MM.1S (cell line): Measurements from ENCODE around the gene RANBP10.

Experiments used
- DNase-seq: peaks from one replicate; pipeline ENCODE4 v3.0.0-alpha.2; 2015
- H2AFZ ChIP-seq: fragments of 300-600 bp; sonication (generic); 2 replicates; pipeline ENCODE4 v1.6.0; 2016; ENCODE audit warnings: antibody characterized with exemption, low read length
- H3F3A ChIP-seq: fragments of 300-600 bp; sonication (generic); 2 replicates; pipeline ENCODE4 v1.6.1; 2016; ENCODE audit warnings: mild to moderate bottlenecking, antibody characterized with exemption, low read length, moderate library complexity, mixed read lengths; ENCODE audit not compliant: insufficient read depth
- H3K27ac ChIP-seq: fragments of 300-600 bp; sonication (generic); 2 replicates; pipeline ENCODE4 v1.5.1; 2016; ENCODE audit warnings: mild to moderate bottlenecking, low read length
- H3K27me3 ChIP-seq: fragments of 300-600 bp; sonication (generic); replicated peaks from 2 replicates; pipeline ENCODE4 v1.6.0; 2016; ENCODE audit warnings: low read length; ENCODE audit not compliant: insufficient read depth
- H3K36me3 ChIP-seq: fragments of 300-600 bp; sonication (generic); replicated peaks from 2 replicates; pipeline ENCODE4 v1.6.1; 2016; ENCODE audit warnings: mild to moderate bottlenecking, low read length, mixed read lengths; ENCODE audit not compliant: insufficient read depth
- H3K4me1 ChIP-seq: fragments of 300-600 bp; sonication (generic); 2 replicates; pipeline ENCODE4 v1.6.1; 2016; ENCODE audit warnings: low read length, mixed read lengths
- H3K4me2 ChIP-seq: fragments of 300-600 bp; sonication (generic); 2 replicates; pipeline ENCODE4 v1.6.0; 2016; ENCODE audit warnings: low read depth, low read length
- H3K4me3 ChIP-seq: fragments of 300-600 bp; sonication (generic); 2 replicates; pipeline ENCODE4 v1.5.1; 2016; ENCODE audit warnings: low read length, mixed read lengths
- H3K79me2 ChIP-seq: fragments of 300-600 bp; sonication (generic); 2 replicates; pipeline ENCODE4 v1.6.1; 2016; ENCODE audit warnings: mixed run types, low read length, mixed read lengths
- H3K9ac ChIP-seq: fragments of 300-600 bp; sonication (generic); 2 replicates; pipeline ENCODE4 v1.6.1; 2016; ENCODE audit warnings: low read length, mixed read lengths
- H3K9me2 ChIP-seq: fragments of 300-600 bp; sonication (generic); replicated peaks from 2 replicates; pipeline ENCODE4 v1.6.1; 2016; ENCODE audit warnings: mild to moderate bottlenecking, low read length, mixed read lengths; ENCODE audit not compliant: insufficient read depth
- H3K9me3 ChIP-seq: fragments of 300-600 bp; sonication (generic); replicated peaks from 2 replicates; pipeline ENCODE4 v1.6.1; 2016; ENCODE audit warnings: mild to moderate bottlenecking, low read length, mixed read lengths; ENCODE audit not compliant: insufficient read depth
- H4K20me1 ChIP-seq: fragments of 300-600 bp; sonication (generic); 2 replicates; pipeline ENCODE4 v1.6.1; 2016; ENCODE audit warnings: mild to moderate bottlenecking, low read length, moderate library complexity, mixed read lengths; ENCODE audit not compliant: insufficient read depth
- CTCF ChIP-seq: fragments of 300-600 bp; sonication (generic); IDR thresholded peaks from 2 replicates; pipeline ENCODE4 v1.5.1; 2016; ENCODE audit warnings: antibody characterized with exemption, low read length, mixed read lengths
- EZH2 ChIP-seq: fragments of 300-600 bp; sonication (generic); optimal IDR thresholded peaks from 2 replicates; pipeline ENCODE3; 2017; ENCODE audit warnings: low read depth, mild to moderate bottlenecking, antibody characterized with exemption, low read length, mixed read lengths
- EZH2phosphoT487 ChIP-seq: fragments of 300-600 bp; sonication (generic); IDR thresholded peaks from 2 replicates; pipeline ENCODE4 v1.6.1; 2018; ENCODE audit warnings: antibody characterized with exemption, low read length

RANBP10 gene

GRCh38 chr16:67801883-67802282 lies 4.5 kb downstream of the RANBP10 start:
- Histone ChIP-seq H3K4me3 (no peak overlapping the region), H3K9me3 (no peaks in the 10 kb centered on the region), H3F3A (no peaks in the 10 kb centered on the region), H3K4me1 (peaks cover 9% of the 10 kb centered on the region), H3K9me2 (no peaks in the 10 kb centered on the region), H3K4me2 (no peak overlapping the region), H3K27ac (no peak overlapping the region), H3K79me2 (peaks cover 84% of the 10 kb centered on the region), H3K36me3 (no peaks in the 10 kb centered on the region), H2AFZ (no peak overlapping the region), H3K9ac (no peak overlapping the region), H4K20me1 (no peaks in the 10 kb centered on the region), H3K27me3 (no peaks in the 10 kb centered on the region)
- TF ChIP-seq EZH2phosphoT487: no peak
- no peak for TF ChIP-seq CTCF
- TF ChIP-seq EZH2: no peak
- DNase-seq: no peak

GRCh38 chr16:67801241-67801640 lies 5.1 kb downstream of the RANBP10 start:
- Histone ChIP-seq H2AFZ (no peak overlapping the region), H4K20me1 (no peaks in the 10 kb centered on the region), H3K79me2 (peaks cover 89% of the 10 kb centered on the region), H3K27ac (no peak overlapping the region), H3F3A (no peaks in the 10 kb centered on the region), H3K4me2 (no peak overlapping the region), H3K27me3 (no peaks in the 10 kb centered on the region), H3K9ac (no peak overlapping the region), H3K36me3 (no peaks in the 10 kb centered on the region), H3K4me3 (no peak overlapping the region), H3K4me1 (peaks cover 9% of the 10 kb centered on the region), H3K9me3 (no peaks in the 10 kb centered on the region), H3K9me2 (no peaks in the 10 kb centered on the region)
- TF ChIP-seq EZH2 (no peak), EZH2phosphoT487 (no peak), CTCF (no peak)
- no peak for DNase-seq

- H3K4me1 ChIP-seq: peaks cover 8% of the 10 kb centered on the region
- H3K36me3 ChIP-seq: no peaks in the 10 kb centered on the region
- H2AFZ ChIP-seq: no peak overlapping the region
- H3K4me2 ChIP-seq: no peak overlapping the region
- H3K9me3 ChIP-seq: no peaks in the 10 kb centered on the region
- no peak overlapping the region for H3K27ac ChIP-seq
- DNase-seq: no peak
- no peaks in the 10 kb centered on the region for H3K27me3 ChIP-seq
- peaks cover 84% of the 10 kb centered on the region for H3K79me2 ChIP-seq
- H3F3A ChIP-seq: no peaks in the 10 kb centered on the region
- no peak overlapping the region for H3K9ac ChIP-seq
- TF ChIP-seq EZH2 (no peak), EZH2phosphoT487 (no peak), CTCF (no peak)
- no peak overlapping the region for H3K4me3 ChIP-seq
- H3K9me2 ChIP-seq: no peaks in the 10 kb centered on the region
- H4K20me1 ChIP-seq: no peaks in the 10 kb centered on the region
Observed at GRCh38 chr16:67800338-67800926, 5.9 kb downstream of the RANBP10 start.
